Measurements from ENCODE around the gene ADARB2.

- TF ChIP-seq CTCF (IDR thresholded peaks at IDR 0.05) (no peak), POLR2AphosphoS5 (IDR thresholded peaks at IDR 0.05) (no peak)
Measured at GRCh38 chr10:1774796-1775195, 37.5 kb upstream of the ADARB2 start.
